Fibroblast of skin of left biceps (primary cell): ENCODE data around the gene TTC21B.
A peak's percentile ranks its signal among the peaks of the same experiment; 100 is the strongest.

ENCODE experiments used
- DNase-seq, 2 experiments: peaks; one replicate each; pipeline ENCODE4 v3.0.0-alpha.2; 2013; ENCODE audit warnings: low read depth in 2 of 2

Gene TTC21B

DNA sequence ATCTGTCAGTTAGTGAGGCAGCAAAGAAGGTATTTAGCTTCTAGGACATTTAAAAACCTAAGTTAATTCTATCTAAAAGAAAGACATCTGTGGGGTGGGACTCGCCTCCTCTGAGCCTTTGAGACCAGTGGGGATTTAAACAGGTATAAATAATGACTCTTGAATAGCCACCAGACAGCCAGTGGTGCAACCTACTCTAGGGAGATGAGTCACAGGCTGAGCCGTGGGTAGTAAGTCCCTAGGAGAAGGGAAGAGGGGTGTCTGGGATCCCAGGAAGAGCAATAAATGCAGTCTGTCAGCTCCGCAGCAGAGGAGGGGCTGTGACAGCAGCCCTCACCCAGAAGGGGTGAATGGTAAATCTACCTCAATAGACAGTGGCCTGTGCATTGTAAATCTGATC is 116.5 kb downstream of the TTC21B start:
- no peak for DNase-seq

DNA sequence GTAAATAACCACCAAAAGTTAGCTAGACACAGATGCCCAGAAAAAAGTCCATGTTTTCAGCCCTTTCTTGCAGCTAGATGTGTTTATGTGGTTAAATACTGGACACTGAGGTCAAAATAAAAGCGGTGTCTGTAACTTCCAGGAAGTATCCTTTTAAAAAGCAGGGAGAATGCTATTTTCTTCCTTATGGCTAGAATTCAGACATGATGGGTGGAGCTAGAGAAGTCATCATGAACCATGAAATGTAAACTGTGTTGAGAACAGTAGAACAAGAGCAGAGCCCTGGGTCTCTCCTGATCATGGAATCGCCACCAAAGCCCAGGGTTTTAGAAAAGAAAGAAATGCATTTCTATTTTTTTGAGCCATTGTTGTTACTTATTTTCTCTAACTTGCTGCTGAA is 118.2 kb downstream of the TTC21B start:
- no peak for DNase-seq

DNA sequence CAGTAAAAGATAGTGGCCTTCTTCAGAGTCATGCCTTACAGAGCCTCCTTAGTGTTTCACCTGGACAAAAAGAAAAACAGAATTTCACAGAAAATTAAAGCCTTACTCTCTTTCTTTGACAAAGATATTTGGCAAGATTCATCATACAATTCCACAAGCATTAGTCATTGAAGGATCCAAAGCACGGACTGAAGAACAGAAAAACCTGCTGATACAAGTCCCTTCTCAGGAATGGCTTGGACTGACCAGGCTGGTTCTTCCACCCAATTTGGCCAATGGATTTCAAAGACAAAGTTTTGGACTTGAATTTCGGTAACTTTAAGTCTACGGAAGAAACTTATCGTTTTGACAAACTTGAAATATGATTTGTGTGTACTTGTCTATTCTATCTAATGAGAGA is 120.4 kb downstream of the TTC21B start:
- peak in 1 of 2 experiments; percentile 13 for DNase-seq

DNA sequence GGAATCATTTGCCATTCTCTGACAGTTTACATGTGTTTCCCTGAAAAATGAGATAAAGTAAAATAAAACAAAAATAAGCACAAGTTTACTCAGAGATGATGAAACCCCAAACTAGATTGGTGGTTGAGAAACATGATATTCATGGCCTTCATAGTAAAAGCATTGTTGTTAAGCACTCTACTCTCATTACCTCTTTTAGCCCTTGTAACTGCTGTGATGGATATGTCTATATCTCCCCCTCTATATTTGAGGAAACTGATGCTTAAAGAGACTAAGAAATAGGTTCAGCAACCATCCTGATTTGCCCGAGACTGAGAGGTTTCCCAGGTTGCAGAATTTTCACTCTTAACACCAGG is 125.7 kb downstream of the TTC21B start:
- no peak for DNase-seq

DNA sequence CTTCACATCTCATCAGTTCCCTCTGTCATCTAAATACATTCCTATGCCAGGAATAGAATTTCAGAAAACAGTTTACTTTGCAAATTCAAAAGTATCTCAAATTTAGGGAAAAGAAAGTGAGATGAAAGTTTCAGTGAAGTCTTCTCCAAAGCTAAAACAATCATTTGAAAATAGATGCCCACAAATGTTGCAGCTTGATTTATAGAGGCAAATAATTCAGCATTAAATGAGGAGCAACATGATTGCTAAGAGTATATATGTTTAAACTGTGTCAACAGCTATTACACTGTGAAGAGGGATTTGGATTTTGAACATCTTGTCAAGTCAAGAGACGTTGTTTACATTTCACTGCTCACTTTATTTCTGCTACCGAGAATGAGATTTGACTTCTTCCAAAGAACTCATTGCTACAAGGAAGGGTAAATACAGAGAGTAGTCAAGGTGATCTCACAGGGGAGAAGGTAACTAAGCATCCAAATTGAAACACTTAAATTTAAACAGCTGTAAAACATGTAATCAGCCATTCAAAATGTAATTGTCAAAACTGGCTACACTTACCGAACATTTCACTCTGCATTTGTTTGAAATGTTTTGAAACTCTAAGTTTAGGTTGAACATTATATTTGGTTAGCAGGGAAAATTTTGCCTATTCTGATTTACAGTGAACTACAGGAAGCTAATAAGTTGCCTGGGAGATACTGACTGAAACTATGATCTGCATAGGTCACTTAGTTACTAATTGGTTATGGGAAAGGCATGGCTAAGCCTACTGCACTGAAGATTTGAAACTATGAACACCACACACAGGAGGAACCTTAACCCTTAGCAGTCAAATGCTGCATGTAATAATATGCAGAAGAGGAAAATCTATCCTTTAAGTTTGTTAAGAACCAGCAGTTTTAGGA is 126.3 kb downstream of the TTC21B start:
- DNase-seq = no peak

DNA sequence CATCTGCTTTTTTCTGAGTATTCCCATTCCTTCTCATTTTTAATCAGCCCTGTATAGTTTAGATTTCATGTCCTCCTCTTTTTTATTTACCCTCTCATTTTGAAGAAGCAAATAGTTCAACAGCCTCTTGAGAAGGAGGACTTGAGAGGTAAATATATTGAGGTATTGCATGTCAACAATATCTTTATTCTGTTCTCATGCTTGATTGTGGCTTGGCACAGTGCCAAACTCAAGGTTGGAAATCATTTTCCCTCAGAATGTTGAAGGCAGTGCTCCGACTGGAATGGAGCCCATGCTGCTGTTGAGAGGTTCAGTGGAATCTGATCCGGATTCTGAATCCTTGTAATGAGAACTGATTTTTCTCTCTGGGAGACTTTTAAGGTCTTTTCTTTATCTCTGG is 128.5 kb downstream of the TTC21B start:
- DNase-seq = peak; percentile 6 to 27
